BLaER1 treated with 17β-estradiol and CSF1 and Interleukin-3, amounts not matched to agents 10 nM and 100 nM (cell line): ENCODE measurements around the gene P2RY13.

Experiments used
- H3K27ac ChIP-seq, 11 experiments: shearing (Covaris generic); formaldehyde crosslinking; 2 replicates each; pipeline ENCODE4 v1.8.1; 2022
- H3K27me3 ChIP-seq, 11 experiments: shearing (Covaris generic); formaldehyde crosslinking; 2 replicates each; pipeline ENCODE4 v1.8.1; 2022
- H3K36me3 ChIP-seq, 11 experiments: shearing (Covaris generic); formaldehyde crosslinking; 2 replicates each; pipeline ENCODE4 v1.8.1; 2022
- H3K4me1 ChIP-seq, 10 experiments: shearing (Covaris generic); formaldehyde crosslinking; 2 replicates each; pipeline ENCODE4 v1.8.1; 2022
- H3K4me2 ChIP-seq, 11 experiments: shearing (Covaris generic); formaldehyde crosslinking; 2 replicates each; pipeline ENCODE4 v1.8.1; 2022
- H3K4me3 ChIP-seq, 10 experiments: shearing (Covaris generic); formaldehyde crosslinking; 2 replicates each; pipeline ENCODE4 v1.8.1; 2022
- H3K9ac ChIP-seq, 11 experiments: shearing (Covaris generic); formaldehyde crosslinking; 2 replicates each; pipeline ENCODE4 v1.8.1; 2022
- H3K9me3 ChIP-seq, 11 experiments: shearing (Covaris generic); formaldehyde crosslinking; replicated peaks in 1 of 11; 2 replicates each; pipeline ENCODE4 v1.8.1; 2022
- H4K20me1 ChIP-seq, 11 experiments: shearing (Covaris generic); formaldehyde crosslinking; 2 replicates each; pipeline ENCODE4 v1.8.1; 2022
- Cebpa-rat ChIP-seq, 11 experiments: shearing (Covaris generic); IDR thresholded peaks; 2 replicates each; pipeline ENCODE4 v1.8.1; 2022

P2RY13 gene

DNA sequence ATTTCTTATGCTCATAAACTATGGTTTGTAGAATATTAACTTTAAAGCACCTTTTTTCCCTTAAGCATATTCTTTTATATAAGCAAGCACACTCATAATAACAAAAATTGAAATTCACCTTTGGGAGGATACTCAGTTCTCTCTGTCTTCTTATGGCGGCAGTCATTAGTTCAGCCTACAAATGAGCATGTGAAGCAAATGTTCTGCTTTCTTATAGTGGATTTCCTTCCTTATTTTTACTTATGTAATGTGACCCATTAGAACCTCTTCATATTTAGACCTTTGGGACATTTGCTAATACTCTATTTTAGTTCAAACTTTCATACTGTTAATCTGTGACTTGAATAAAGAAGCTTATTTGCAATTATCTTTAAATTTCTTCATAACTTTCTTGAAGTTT is at the start of gene P2RY13:
Gene P2RY13 (minus strand): TSS at position 187 of the 400 bp plus-strand sequence. CDS start 21 bp downstream, at position 166.
- peaks cover 0 to 84% (median 35%) of the 10 kb centered on the region in 10 experiments; a peak in 14 of 20 replicates for H3K4me1 ChIP-seq
- H3K36me3 ChIP-seq, result no peaks in the 10 kb centered on the region
- TF ChIP-seq Cebpa-rat (IDR thresholded peaks at IDR 0.05), result no peak
- peak within 1 kb of the TSS in 4 of 11 experiments; percentile 17 to 57 (median 41); a peak in 5 of 22 replicates for H3K9ac ChIP-seq
- peak within 1 kb of the TSS in 4 of 10 experiments; percentile 18 to 51 (median 47); a peak in 9 of 20 replicates for H3K4me3 ChIP-seq
- H3K4me2 ChIP-seq, result peak within 1 kb of the TSS in 6 of 11 experiments; percentile 28 to 90 (median 71); a peak in 11 of 22 replicates
- peak within 1 kb of the TSS in 6 of 11 experiments; percentile 29 to 72 (median 62); a peak in 10 of 22 replicates for H3K27ac ChIP-seq
- H3K9me3 ChIP-seq, result no peaks in the 10 kb centered on the region
- H4K20me1 ChIP-seq, result no peaks in the 10 kb centered on the region
- no peaks in the 10 kb centered on the region for H3K27me3 ChIP-seq

DNA sequence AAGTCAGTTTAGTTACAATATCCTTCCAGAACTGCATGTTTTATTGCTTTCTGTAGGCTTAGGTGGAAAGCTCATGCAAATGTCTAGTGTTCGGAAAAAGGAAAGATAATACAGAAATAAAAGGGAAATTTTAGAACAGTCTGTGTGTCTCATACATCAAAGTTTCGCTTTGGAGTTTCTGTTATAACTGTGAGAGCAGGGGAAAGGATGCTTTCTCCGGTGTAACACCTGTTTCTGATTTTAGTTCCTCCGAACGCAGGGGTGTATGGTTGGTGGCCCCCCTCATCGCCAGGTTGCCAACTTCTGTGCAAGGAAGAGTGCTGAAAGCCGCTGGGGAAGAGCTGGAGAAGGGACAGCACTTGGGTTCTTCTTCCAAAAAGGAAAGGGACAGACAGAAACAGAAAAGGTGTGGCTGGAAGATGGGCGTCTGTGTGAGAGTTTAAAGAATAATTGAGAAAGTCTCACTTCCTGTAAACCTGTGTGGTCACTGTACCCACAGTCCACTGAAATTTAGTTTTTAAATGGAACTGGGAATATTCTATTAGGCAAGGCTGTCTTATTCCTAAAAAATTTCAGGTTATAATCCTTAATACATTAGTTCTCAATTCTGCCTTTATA is 48.5 kb upstream of the P2RY13 start:
- no peak overlapping the region for H3K4me2 ChIP-seq
- H3K4me1 ChIP-seq, result peaks cover 5 to 46% (median 13%) of the 10 kb centered on the region in 10 experiments
- no peak overlapping the region for H3K9ac ChIP-seq

GRCh38 chr3:151372063-151372820 is 42.9 kb upstream of the P2RY13 start:
- Histone ChIP-seq H3K4me2 (no peak overlapping the region), H3K4me1 (no peaks in the 10 kb centered on the region), H3K27ac (no peak overlapping the region), H3K4me3 (no peak overlapping the region), H3K36me3 (peaks cover 0 to 9% (median 0%) of the 10 kb centered on the region in 11 experiments; a peak in 3 of 22 replicates), H3K9me3 (no peaks in the 10 kb centered on the region), H3K27me3 (no peaks in the 10 kb centered on the region), H3K9ac (no peak overlapping the region), H4K20me1 (no peaks in the 10 kb centered on the region)
- no peak for TF ChIP-seq Cebpa-rat (IDR thresholded peaks at IDR 0.05)

More for the DNA sequence above, 48.5 kb upstream of the P2RY13 start:
- H4K20me1 ChIP-seq, result no peaks in the 10 kb centered on the region
- H3K27me3 ChIP-seq, result no peaks in the 10 kb centered on the region
- H3K27ac ChIP-seq, result no peak overlapping the region
- no peaks in the 10 kb centered on the region for H3K9me3 ChIP-seq
- no peak overlapping the region for H3K4me3 ChIP-seq
- peaks cover 0 to 12% (median 0%) of the 10 kb centered on the region in 11 experiments; a peak in 3 of 22 replicates for H3K36me3 ChIP-seq
- TF ChIP-seq Cebpa-rat (IDR thresholded peaks at IDR 0.05), result no peak

DNA sequence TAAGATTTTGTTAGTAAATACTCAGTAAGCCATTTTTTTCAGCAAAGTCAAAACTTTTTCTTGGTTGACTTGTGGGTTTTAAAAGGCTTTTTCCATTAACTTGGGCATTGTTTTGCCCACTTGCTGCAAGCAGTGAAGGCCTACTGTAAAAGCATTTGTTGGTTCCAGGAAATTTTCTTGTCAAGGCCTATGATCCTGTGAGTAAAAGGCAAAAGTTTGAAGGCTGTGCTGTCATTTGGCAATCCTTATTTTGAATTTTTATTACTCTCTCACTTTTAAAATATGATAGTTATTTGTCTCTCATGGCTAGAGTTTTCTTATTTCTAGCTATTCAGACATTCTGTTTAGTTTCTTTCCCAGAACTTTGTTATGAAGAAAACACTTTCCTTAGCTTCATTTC is 42.2 kb upstream of the P2RY13 start:
- Histone ChIP-seq H3K4me1 (no peaks in the 10 kb centered on the region), H3K27ac (no peak overlapping the region), H3K4me3 (no peak overlapping the region), H3K27me3 (no peaks in the 10 kb centered on the region), H4K20me1 (no peaks in the 10 kb centered on the region), H3K36me3 (peaks cover 0 to 9% (median 0%) of the 10 kb centered on the region in 11 experiments; a peak in 2 of 22 replicates), H3K9ac (no peak overlapping the region), H3K9me3 (no peaks in the 10 kb centered on the region), H3K4me2 (no peak overlapping the region)
- no peak for TF ChIP-seq Cebpa-rat (IDR thresholded peaks at IDR 0.05)

DNA sequence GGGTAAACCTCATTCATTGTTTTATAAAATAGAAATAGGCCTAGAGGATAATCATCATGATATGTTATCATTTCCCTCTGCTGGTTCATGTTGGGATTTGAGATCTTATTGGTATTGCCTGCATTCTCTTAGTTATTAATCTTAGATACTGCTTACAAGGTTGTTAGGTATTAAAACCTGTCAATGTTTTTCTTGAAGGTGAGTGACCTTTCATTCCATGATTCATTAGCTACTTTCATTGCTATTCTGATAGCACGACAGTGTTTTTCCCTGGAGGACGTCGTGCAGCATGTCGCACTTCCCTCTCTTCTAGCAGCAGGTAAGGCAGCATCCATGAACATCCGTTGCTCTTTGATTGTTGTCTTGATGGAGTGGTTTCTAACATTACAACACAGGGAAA is 38.1 kb upstream of the P2RY13 start:
- H3K4me3 ChIP-seq, result no peak overlapping the region
- no peaks in the 10 kb centered on the region for H4K20me1 ChIP-seq
- no peaks in the 10 kb centered on the region for H3K27me3 ChIP-seq
- H3K9ac ChIP-seq, result no peak overlapping the region
- H3K4me2 ChIP-seq, result no peak overlapping the region
- TF ChIP-seq Cebpa-rat (IDR thresholded peaks at IDR 0.05), result no peak
- peaks cover 0 to 6% (median 0%) of the 10 kb centered on the region in 10 experiments; a peak in 1 of 20 replicates for H3K4me1 ChIP-seq
- H3K9me3 ChIP-seq, result no peaks in the 10 kb centered on the region
- no peak overlapping the region for H3K27ac ChIP-seq
- H3K36me3 ChIP-seq, result peaks cover 0 to 13% (median 3%) of the 10 kb centered on the region in 11 experiments; a peak in 3 of 22 replicates

DNA sequence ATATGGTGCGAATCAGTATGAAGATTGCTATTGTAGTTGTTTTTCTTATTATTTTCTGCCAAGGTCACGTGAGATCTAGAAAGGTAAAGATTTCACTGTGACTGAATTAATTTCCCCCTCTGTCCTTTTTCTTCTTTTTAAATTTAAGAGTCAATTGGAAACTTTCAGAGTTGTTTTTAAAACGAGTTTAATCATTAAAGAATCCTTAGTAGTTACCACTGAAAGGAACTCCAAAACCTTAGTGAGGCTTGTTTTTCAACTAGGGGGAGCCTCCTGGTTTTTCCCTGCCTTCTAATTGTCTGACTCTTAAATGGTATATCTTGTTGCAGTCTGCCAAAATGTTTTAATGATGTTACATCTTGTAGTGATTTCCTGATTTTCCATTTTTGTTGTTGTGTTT is 37.6 kb upstream of the P2RY13 start:
- Histone ChIP-seq H3K36me3 (peaks cover 0 to 13% (median 5%) of the 10 kb centered on the region in 11 experiments; a peak in 4 of 22 replicates), H3K9me3 (no peaks in the 10 kb centered on the region), H4K20me1 (no peaks in the 10 kb centered on the region), H3K27ac (no peak overlapping the region), H3K4me1 (peaks cover 0 to 6% (median 0%) of the 10 kb centered on the region in 10 experiments; a peak in 1 of 20 replicates), H3K4me2 (no peak overlapping the region), H3K9ac (no peak overlapping the region), H3K27me3 (no peaks in the 10 kb centered on the region), H3K4me3 (no peak overlapping the region)
- TF ChIP-seq Cebpa-rat (IDR thresholded peaks at IDR 0.05), result no peak

- no peak for TF ChIP-seq Cebpa-rat (IDR thresholded peaks at IDR 0.05)
- Histone ChIP-seq H3K4me1 (peaks cover 0 to 20% (median under 1%) of the 10 kb centered on the region in 10 experiments; a peak in 8 of 20 replicates), H3K36me3 (peaks cover 0 to 13% (median 5%) of the 10 kb centered on the region in 11 experiments; a peak in 4 of 22 replicates), H3K27me3 (no peaks in the 10 kb centered on the region), H3K9me3 (no peaks in the 10 kb centered on the region), H3K4me3 (no peak overlapping the region), H3K9ac (no peak overlapping the region), H4K20me1 (no peaks in the 10 kb centered on the region), H3K27ac (no peak overlapping the region), H3K4me2 (no peak overlapping the region)
Measured at GRCh38 chr3:151362751-151363174, 33.4 kb upstream of the P2RY13 start.

DNA sequence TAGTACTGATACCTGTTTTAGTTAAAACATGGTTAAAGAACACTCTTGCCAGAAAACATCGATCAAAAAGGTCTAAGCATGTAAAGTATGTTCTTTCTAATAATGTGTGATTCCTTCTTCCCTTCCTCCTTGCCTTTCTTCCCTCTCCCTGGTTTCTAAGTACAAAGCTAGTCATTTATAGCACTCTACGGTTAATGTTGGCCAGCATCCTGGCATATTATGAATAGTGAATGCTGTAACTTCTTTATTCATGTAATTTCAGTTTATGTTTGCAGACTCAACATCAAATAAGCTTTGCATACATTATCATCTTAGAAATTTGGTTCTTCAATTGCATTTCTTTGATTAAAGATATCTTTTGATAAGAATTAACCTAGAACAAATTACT is 28.1 kb upstream of the P2RY13 start:
- TF ChIP-seq Cebpa-rat (IDR thresholded peaks at IDR 0.05), result no peak
- Histone ChIP-seq H3K4me1 (peaks cover under 1 to 49% (median 22%) of the 10 kb centered on the region in 10 experiments; a peak in 17 of 20 replicates), H3K36me3 (peaks cover 0 to 19% (median 5%) of the 10 kb centered on the region in 11 experiments; a peak in 7 of 22 replicates), H3K4me2 (peak overlapping the region in 6 of 11 experiments; percentile 11 to 69 (median 42); a peak in 11 of 22 replicates), H4K20me1 (no peaks in the 10 kb centered on the region), H3K27ac (peak overlapping the region in 5 of 11 experiments; percentile 40 to 50 (median 42); a peak in 6 of 22 replicates), H3K9me3 (no peaks in the 10 kb centered on the region), H3K4me3 (no peak overlapping the region), H3K27me3 (no peaks in the 10 kb centered on the region), H3K9ac (peak overlapping the region in 2 of 11 experiments; percentile 12 to 18; a peak in 1 of 22 replicates)
